DOHH2 (cell line): Measurements from ENCODE around the gene GOLGA1.

ENCODE experiments used
- H3F3A ChIP-seq: fragments of 200-600 bp; sonication (generic), shearing (Covaris generic); 2 replicates; pipeline ENCODE4 v1.6.0; 2016; ENCODE audit warnings: antibody characterized with exemption, mild to moderate bottlenecking; ENCODE audit not compliant: control insufficient read depth, insufficient read depth
- H3K27ac ChIP-seq: fragments of 200-600 bp; sonication (generic); 2 replicates; pipeline ENCODE4 v1.5.1; 2014; ENCODE audit warnings: low read depth, mild to moderate bottlenecking, low read length, moderate library complexity
- H3K27me3 ChIP-seq: fragments of 200-600 bp; sonication (generic); 2 replicates; pipeline ENCODE4 v1.6.1; 2014; ENCODE audit warnings: mild to moderate bottlenecking, low read length, mixed read lengths; ENCODE audit not compliant: control insufficient read depth
- H3K36me3 ChIP-seq: fragments of 200-600 bp; sonication (generic); 2 replicates; pipeline ENCODE4 v1.6.1; 2014; ENCODE audit warnings: mild to moderate bottlenecking, low read length, moderate library complexity, mixed read lengths; ENCODE audit not compliant: control insufficient read depth
- H3K4me1 ChIP-seq: fragments of 200-600 bp; sonication (generic); 2 replicates; pipeline ENCODE4 v1.6.1; 2014; ENCODE audit warnings: mild to moderate bottlenecking, low read length, mixed read lengths; ENCODE audit not compliant: control insufficient read depth
- H3K4me2 ChIP-seq: fragments of 200-600 bp; sonication (generic); 2 replicates; pipeline ENCODE4 v1.6.0; 2014; ENCODE audit warnings: mild to moderate bottlenecking, low read length, moderate library complexity
- H3K4me3 ChIP-seq: fragments of 200-600 bp; sonication (generic); 2 replicates; pipeline ENCODE4 v1.5.1; 2014; ENCODE audit warnings: mild to moderate bottlenecking, low read length, mixed read lengths
- H3K79me2 ChIP-seq: fragments of 200-600 bp; sonication (generic); 2 replicates; pipeline ENCODE4 v1.6.1; 2014; ENCODE audit warnings: mild to moderate bottlenecking, low read length, mixed read lengths; ENCODE audit not compliant: control insufficient read depth
- H3K9me2 ChIP-seq: fragments of 200-600 bp; sonication (generic); replicated peaks from 2 replicates; pipeline ENCODE4 v1.6.1; 2014; ENCODE audit warnings: mild to moderate bottlenecking, low read length, mixed read lengths; ENCODE audit not compliant: control insufficient read depth
- H3K9me3 ChIP-seq: fragments of 200-600 bp; sonication (generic); 2 replicates; pipeline ENCODE4 v1.6.1; 2014; ENCODE audit warnings: antibody characterized with exemption, low read length, mixed read lengths; ENCODE audit not compliant: control insufficient read depth, insufficient read depth
- H4K20me1 ChIP-seq: fragments of 200-600 bp; sonication (generic); 2 replicates; pipeline ENCODE4 v1.6.0; 2014; ENCODE audit warnings: low read depth, mild to moderate bottlenecking, antibody characterized with exemption, low read length, moderate library complexity; ENCODE audit not compliant: control insufficient read depth, insufficient read depth
- EZH2phosphoT487 ChIP-seq: fragments of 200-600 bp; sonication (generic); IDR thresholded peaks from 2 replicates; pipeline ENCODE4 v1.6.1; 2017; ENCODE audit warnings: borderline replicate concordance, mild to moderate bottlenecking, antibody characterized with exemption, low read length, moderate library complexity, mixed read lengths
- TF ChIP-seq, protein P1 (sequence below): fragments of 200-600 bp; sonication (generic); IDR thresholded peaks from one replicate; pipeline ENCODE4 v1.5.1; 2014; ENCODE audit warnings: antibody characterized with exemption, mild to moderate bottlenecking, low read depth, low read length; ENCODE audit not compliant: poor library complexity, severe bottlenecking

The GOLGA1 gene

DNA sequence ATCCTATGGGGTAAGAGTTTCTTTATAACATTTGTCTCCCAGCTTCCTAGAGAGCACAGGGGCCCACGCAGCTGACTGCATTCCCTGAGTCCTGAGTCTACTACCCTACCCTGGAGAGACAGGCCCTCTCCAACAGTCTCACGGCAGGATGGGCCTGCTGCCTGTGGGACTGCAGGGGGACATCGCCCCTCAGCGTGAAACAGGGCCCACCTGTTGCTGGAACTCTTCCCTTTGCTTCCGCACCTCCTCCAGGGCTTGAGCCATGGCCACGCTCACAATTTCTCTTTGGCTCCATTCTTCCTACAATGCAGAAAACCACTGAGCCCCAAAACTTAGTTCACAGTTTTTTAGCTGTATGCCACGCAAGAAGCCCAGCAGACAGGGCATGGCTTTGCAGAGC lies 50.7 kb downstream of the GOLGA1 start:
- H3F3A ChIP-seq: peaks cover 3% of the 10 kb centered on the region; the same call in 1 of the 2 replicates
- H3K27ac ChIP-seq: no peak overlapping the region
- no peaks in the 10 kb centered on the region for H3K4me1 ChIP-seq
- no peaks in the 10 kb centered on the region for H3K79me2 ChIP-seq
- H3K9me2 ChIP-seq: no peaks in the 10 kb centered on the region
- H3K4me3 ChIP-seq: no peak overlapping the region
- no peaks in the 10 kb centered on the region for H3K27me3 ChIP-seq
- H4K20me1 ChIP-seq: no peaks in the 10 kb centered on the region
- no peak for TF ChIP-seq EZH2phosphoT487
- TF ChIP-seq, protein P1, sequence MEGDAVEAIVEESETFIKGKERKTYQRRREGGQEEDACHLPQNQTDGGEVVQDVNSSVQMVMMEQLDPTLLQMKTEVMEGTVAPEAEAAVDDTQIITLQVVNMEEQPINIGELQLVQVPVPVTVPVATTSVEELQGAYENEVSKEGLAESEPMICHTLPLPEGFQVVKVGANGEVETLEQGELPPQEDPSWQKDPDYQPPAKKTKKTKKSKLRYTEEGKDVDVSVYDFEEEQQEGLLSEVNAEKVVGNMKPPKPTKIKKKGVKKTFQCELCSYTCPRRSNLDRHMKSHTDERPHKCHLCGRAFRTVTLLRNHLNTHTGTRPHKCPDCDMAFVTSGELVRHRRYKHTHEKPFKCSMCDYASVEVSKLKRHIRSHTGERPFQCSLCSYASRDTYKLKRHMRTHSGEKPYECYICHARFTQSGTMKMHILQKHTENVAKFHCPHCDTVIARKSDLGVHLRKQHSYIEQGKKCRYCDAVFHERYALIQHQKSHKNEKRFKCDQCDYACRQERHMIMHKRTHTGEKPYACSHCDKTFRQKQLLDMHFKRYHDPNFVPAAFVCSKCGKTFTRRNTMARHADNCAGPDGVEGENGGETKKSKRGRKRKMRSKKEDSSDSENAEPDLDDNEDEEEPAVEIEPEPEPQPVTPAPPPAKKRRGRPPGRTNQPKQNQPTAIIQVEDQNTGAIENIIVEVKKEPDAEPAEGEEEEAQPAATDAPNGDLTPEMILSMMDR: no peak
- H3K4me2 ChIP-seq: no peak overlapping the region
- peaks cover 47% of the 10 kb centered on the region for H3K36me3 ChIP-seq
- no peaks in the 10 kb centered on the region for H3K9me3 ChIP-seq

DNA sequence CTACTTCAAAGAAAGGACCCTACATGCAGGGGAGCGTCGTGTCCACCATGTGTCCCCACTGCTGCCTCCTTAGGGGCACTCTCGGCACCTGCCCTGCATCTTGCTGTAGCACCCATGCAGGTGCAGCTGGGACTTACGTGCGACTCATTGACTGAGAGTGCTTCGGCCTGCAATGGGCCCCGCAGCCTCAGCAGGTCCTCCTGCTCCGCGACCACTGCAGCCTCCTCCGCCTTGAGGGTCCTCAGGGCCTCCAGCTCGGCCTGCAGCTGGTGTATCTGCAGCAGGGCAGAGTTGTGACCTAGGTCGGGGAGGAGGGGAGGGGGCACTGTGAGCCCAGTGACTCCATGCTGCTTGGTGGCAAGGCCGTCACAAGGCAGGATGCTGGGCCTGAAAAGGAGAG lies 51.9 kb downstream of the GOLGA1 start:
- Histone ChIP-seq H4K20me1 (no peaks in the 10 kb centered on the region), H3K9me2 (no peaks in the 10 kb centered on the region), H3F3A (peaks cover 3% of the 10 kb centered on the region; the same call in 1 of the 2 replicates), H3K36me3 (peaks cover 42% of the 10 kb centered on the region), H3K4me3 (no peak overlapping the region), H3K4me1 (no peaks in the 10 kb centered on the region), H3K27me3 (no peaks in the 10 kb centered on the region), H3K79me2 (no peaks in the 10 kb centered on the region), H3K27ac (no peak overlapping the region), H3K9me3 (no peaks in the 10 kb centered on the region), H3K4me2 (no peak overlapping the region)
- TF ChIP-seq EZH2phosphoT487: no peak
- TF ChIP-seq, protein P1: no peak

DNA sequence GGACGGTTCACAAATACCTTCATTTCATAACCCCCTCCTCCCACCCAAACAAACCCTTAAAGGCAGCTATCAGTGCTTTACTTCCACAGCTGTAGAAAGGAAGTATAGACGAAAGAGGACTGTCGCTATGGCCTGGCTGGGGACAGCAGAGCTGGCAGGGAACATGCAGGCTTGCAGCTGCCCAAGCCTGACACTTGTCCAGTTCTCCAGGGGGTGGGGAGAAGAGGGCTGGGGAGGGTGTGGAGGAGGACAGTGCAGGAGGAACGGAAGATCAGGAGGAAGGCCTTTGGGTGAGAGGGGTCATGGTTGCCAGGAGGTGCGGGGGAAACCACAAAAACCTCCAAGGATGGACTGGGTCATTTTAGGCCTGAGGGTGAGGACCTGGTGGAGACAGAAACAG lies 53.1 kb downstream of the GOLGA1 start:
- Histone ChIP-seq H3K4me1 (no peaks in the 10 kb centered on the region), H4K20me1 (no peaks in the 10 kb centered on the region), H3K4me3 (no peak overlapping the region), H3K79me2 (no peaks in the 10 kb centered on the region), H3F3A (no peaks in the 10 kb centered on the region), H3K4me2 (no peak overlapping the region), H3K36me3 (peaks cover 31% of the 10 kb centered on the region), H3K27ac (no peak overlapping the region), H3K27me3 (no peaks in the 10 kb centered on the region), H3K9me2 (no peaks in the 10 kb centered on the region), H3K9me3 (no peaks in the 10 kb centered on the region)
- TF ChIP-seq, protein P1: no peak
- no peak for TF ChIP-seq EZH2phosphoT487
